Measurements from ENCODE around the gene DEPDC7. TPM values are rescaled to one million over a fixed set of nuclear protein-coding genes. Genes with fewer than 3 reads are reported as not detected.

The DEPDC7 gene
- total RNA-seq, 6 donors from 2014 or later, result 0.49 to 1.6 (median 1.0) TPM; not detected in 1

DNA sequence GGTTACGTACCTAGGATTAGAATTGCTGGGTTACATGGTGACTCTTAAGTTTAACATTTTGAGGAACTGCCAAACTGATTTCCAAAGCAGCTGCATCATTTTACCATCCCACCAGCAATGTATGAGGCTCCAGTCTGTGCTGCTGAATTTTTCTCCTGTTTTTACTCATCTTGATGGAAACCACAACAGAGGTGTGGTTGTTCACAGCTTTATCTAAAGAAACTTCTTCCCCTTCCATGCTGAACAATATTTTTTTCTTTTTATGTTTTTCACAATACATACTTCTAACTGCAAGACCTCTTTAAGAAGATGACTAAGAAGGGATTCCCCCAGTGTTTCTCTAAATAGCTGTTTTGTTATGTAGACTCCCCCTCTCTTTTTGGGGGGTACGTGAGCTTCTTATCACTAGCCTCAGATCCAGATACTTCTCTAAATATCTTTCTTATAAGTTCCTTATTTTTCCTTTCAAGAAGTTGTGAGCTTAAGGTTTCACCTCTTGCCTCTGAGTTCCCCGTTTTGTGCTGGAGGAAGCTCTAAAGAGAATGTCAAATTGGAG lies 47.7 kb downstream of the DEPDC7 start:
- ATAC-seq (ENCODE audit: low FRiP score in 2 of 2) (no peak), DNase-seq (no peak)
- Histone ChIP-seq H3K36me3 (peaks cover 9 to 78% (median 44%) of the 10 kb centered on the region in 4 donors), H3K27ac (no peak overlapping the region), H3K9me3 (no peaks in the 10 kb centered on the region), H3K4me3 (no peak overlapping the region), H3K4me1 (peaks cover 0 to 4% (median 0%) of the 10 kb centered on the region in 4 donors), H3K27me3 (no peaks in the 10 kb centered on the region)
- 50 to 78% methylated on average over 3 of the region's 3 CpGs for WGBS, 2 donors
- TF ChIP-seq POLR2AphosphoS5 (IDR thresholded peaks at IDR 0.05) (no peak), EP300 (IDR thresholded peaks at IDR 0.05) (no peak), CTCF (IDR thresholded peaks at IDR 0.05) (no peak), POLR2A (IDR thresholded peaks at IDR 0.05) (no peak)

- no peak overlapping the region for H3K4me3 ChIP-seq
- peaks cover 14 to 78% (median 48%) of the 10 kb centered on the region in 4 donors for H3K36me3 ChIP-seq
- 60% methylated on average over 11 of the region's 11 CpGs for WGBS, 2 donors
- no peaks in the 10 kb centered on the region for H3K27me3 ChIP-seq
- peak overlapping the region in 3 of 4 donors; percentile 12 to 25 (median 18) for H3K27ac ChIP-seq
- no peak for DNase-seq
- peak in 1 of 2 donors; percentile 63 for ATAC-seq (ENCODE audit: low FRiP score in 2 of 2)
- no peak for TF ChIP-seq CTCF (IDR thresholded peaks at IDR 0.05)
- no peak for TF ChIP-seq POLR2AphosphoS5 (IDR thresholded peaks at IDR 0.05)
- TF ChIP-seq EP300 (IDR thresholded peaks at IDR 0.05), result no peak
- TF ChIP-seq POLR2A (IDR thresholded peaks at IDR 0.05), result no peak
- peaks cover 0 to 4% (median 0%) of the 10 kb centered on the region in 4 donors for H3K4me1 ChIP-seq
- no peaks in the 10 kb centered on the region for H3K9me3 ChIP-seq
Measured at GRCh38 chr11:33064033-33064825, 48.6 kb downstream of the DEPDC7 start.

DNA sequence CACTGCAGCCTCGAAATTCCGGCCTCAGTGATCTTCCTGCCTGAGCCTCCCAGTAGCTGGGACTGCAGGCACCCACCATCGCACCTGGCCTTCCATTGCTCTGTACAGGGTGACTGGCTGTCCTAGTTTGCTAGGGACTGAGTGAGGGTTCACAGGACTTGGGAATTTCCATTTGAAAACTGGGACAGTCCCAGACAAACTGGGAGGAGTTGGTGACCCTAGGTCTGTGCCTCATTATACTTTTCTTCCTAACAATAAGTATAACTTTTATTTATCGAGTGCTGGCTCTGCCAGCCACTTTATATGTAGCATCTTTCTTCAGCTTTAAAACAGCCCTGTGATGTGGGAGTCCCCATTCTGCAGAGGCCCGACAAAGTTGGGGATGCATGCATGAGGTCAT lies 49.2 kb downstream of the DEPDC7 start:
- peak overlapping the region in 2 of 4 donors; percentile 12 to 25 for H3K27ac ChIP-seq
- ATAC-seq (ENCODE audit: low FRiP score in 2 of 2) (no peak), DNase-seq (no peak)
- TF ChIP-seq POLR2A (IDR thresholded peaks at IDR 0.05) (no peak), EP300 (IDR thresholded peaks at IDR 0.05) (no peak), CTCF (IDR thresholded peaks at IDR 0.05) (no peak), POLR2AphosphoS5 (IDR thresholded peaks at IDR 0.05) (no peak)
- 88 to 97% methylated on average over 5 of the region's 5 CpGs for WGBS, 2 donors
- peaks cover 0 to 4% (median 0%) of the 10 kb centered on the region in 4 donors for H3K4me1 ChIP-seq
- H3K27me3 ChIP-seq, result no peaks in the 10 kb centered on the region
- H3K36me3 ChIP-seq, result peaks cover 14 to 78% (median 46%) of the 10 kb centered on the region in 4 donors
- H3K9me3 ChIP-seq, result no peaks in the 10 kb centered on the region
- H3K4me3 ChIP-seq, result no peak overlapping the region

- H3K4me3 ChIP-seq, result no peak overlapping the region
- no peaks in the 10 kb centered on the region for H3K27me3 ChIP-seq
- no peaks in the 10 kb centered on the region for H3K9me3 ChIP-seq
- WGBS, 2 donors, result 69 to 70% methylated on average over 13 to 21 of the region's 22 CpGs
- peaks cover 0 to 4% (median 0%) of the 10 kb centered on the region in 4 donors for H3K4me1 ChIP-seq
- DNase-seq (peak; percentile 73 to 90), ATAC-seq (ENCODE audit: low FRiP score in 2 of 2) (peak; percentile 71 to 82)
- H3K36me3 ChIP-seq, result peaks cover 12 to 78% (median 43%) of the 10 kb centered on the region in 4 donors
- H3K27ac ChIP-seq, result no peak overlapping the region
- no peak for TF ChIP-seq POLR2A (IDR thresholded peaks at IDR 0.05)
- peak; percentile 70 to 89 (median 80) for TF ChIP-seq CTCF (IDR thresholded peaks at IDR 0.05)
- TF ChIP-seq EP300 (IDR thresholded peaks at IDR 0.05), result no peak
- TF ChIP-seq POLR2AphosphoS5 (IDR thresholded peaks at IDR 0.05), result no peak
Measured at GRCh38 chr11:33065445-33066178, 49.9 kb downstream of the DEPDC7 start.

Measured in upper lobe of left lung (tissue), 6 donors.